Pulmonary artery endothelial cell (primary cell): Measurements from ENCODE around the gene STRAP. TPM values are rescaled to one million over a fixed set of nuclear protein-coding genes. Genes with fewer than 3 reads are reported as not detected.
"Not testable (repeated sequence)": the region's sequence is repeated elsewhere in the genome, so short reads cannot be mapped to it uniquely, and the experiment has no call there.

Source experiments
- DNase-seq: peaks from one replicate; pipeline ENCODE4 v3.0.0-alpha.2; 2011; ENCODE audit warnings: low read depth, low spot score
- total RNA-seq: library from RNA; depleted of rRNA; stranded (reverse); fragments of >200 nt; gene quantifications from 2 replicates; pipeline ENCODE4 v1.2.3, GENCODE V29; 2014

The STRAP gene
- total RNA-seq, 1 donor from 2014 or later = 113 TPM

- DNase-seq = no peak
Measured at GRCh38 chr12:15924956-15925355, 42.8 kb downstream of the STRAP start.

GRCh38 chr12:15928346-15928745 is 46.2 kb downstream of the STRAP start:
- DNase-seq = peak; percentile 59

GRCh38 chr12:15928870-15929571 is 46.8 kb downstream of the STRAP start:
- DNase-seq = no peak

GRCh38 chr12:15931590-15932053 is 49.4 kb downstream of the STRAP start:
- no peak for DNase-seq

- DNase-seq = no peak
Measured at GRCh38 chr12:15932327-15932726, 50.1 kb downstream of the STRAP start.

GRCh38 chr12:15932971-15933370 is 50.8 kb downstream of the STRAP start:
- DNase-seq = no peak

- no peak for DNase-seq
Measured at GRCh38 chr12:15933751-15934150, 51.6 kb downstream of the STRAP start.

GRCh38 chr12:15936751-15937150 is 54.6 kb downstream of the STRAP start:
- no peak for DNase-seq

- DNase-seq = no peak
Measured at GRCh38 chr12:15937902-15938301, 55.7 kb downstream of the STRAP start.

GRCh38 chr12:15939111-15939510 is 56.9 kb downstream of the STRAP start:
- DNase-seq = no peak

GRCh38 chr12:15942475-15942874 is 60.3 kb downstream of the STRAP start:
- DNase-seq = no peak

GRCh38 chr12:15943519-15943918 is 61.3 kb downstream of the STRAP start:
- DNase-seq = not testable (repeated sequence)

- not testable (repeated sequence) for DNase-seq
Measured at GRCh38 chr12:15948461-15948860, 66.3 kb downstream of the STRAP start.

Other genes with a start within 250 kb of the STRAP start
- 35.0 and 45.1 TPM in 2 replicates for gene EPS8, start 93.0 kb upstream of the STRAP start, total RNA-seq
- 68.6 and 76.4 TPM in 2 replicates for gene DERA, start 28.9 kb downstream of the STRAP start, total RNA-seq